HG02623 (cell line): ENCODE measurements around the gene SMDT1.

Source experiments
- ATAC-seq: cut with Tn5 transposase; IDR thresholded peaks from one replicate; pipeline ENCODE4 v1.9.1; 2021; ENCODE audit warnings: moderate library complexity; ENCODE audit not compliant: unreplicated experiment

The SMDT1 gene, protein sequence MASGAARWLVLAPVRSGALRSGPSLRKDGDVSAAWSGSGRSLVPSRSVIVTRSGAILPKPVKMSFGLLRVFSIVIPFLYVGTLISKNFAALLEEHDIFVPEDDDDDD

DNA sequence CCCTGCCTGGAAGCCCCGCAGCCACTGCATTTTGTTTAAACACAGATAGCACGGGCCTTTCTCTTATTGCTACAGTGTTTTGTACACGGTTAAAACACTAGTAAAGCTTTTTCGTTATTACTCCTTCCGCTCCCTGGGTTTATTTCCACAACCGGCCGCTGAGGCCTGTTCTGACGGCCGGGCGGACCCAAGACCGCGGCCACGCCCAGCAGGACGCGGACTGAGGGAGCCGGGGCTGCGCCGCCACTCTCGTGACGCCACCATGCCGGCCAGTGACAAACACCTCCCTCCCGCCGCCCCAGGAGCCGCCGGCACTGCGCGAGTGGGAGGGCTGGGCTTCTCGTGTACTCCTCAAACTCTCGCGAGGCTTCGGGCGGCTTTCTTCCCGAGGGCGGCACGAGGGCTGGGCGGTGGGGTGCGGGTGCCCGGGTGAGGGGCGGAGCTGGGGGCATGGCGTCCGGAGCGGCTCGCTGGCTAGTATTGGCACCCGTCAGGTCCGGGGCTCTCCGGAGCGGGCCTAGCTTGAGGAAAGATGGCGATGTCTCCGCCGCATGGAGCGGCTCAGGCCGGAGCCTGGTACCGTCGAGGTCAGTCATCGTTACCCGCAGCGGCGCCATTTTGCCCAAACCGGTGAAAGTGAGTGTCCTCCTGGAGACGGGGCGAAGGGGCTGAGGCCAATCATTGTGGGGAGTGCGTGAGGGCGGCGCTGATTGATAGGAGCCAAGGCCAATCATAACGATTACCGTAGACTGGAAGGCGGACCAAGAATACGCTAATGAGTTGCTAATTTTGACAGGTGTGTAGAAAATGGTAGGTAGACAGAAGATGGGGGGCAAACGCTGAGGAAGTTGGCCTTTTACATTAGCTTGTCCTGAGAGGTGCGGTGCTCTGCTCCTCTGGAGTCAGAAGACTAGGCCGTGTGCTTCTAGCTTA, at the start of gene SMDT1:
SMDT1 (plus strand) TSS at position 382 of the 933 bp plus-strand sequence; CDS start at position 451, 69 bp downstream.
- ATAC-seq = peak; percentile 81

DNA sequence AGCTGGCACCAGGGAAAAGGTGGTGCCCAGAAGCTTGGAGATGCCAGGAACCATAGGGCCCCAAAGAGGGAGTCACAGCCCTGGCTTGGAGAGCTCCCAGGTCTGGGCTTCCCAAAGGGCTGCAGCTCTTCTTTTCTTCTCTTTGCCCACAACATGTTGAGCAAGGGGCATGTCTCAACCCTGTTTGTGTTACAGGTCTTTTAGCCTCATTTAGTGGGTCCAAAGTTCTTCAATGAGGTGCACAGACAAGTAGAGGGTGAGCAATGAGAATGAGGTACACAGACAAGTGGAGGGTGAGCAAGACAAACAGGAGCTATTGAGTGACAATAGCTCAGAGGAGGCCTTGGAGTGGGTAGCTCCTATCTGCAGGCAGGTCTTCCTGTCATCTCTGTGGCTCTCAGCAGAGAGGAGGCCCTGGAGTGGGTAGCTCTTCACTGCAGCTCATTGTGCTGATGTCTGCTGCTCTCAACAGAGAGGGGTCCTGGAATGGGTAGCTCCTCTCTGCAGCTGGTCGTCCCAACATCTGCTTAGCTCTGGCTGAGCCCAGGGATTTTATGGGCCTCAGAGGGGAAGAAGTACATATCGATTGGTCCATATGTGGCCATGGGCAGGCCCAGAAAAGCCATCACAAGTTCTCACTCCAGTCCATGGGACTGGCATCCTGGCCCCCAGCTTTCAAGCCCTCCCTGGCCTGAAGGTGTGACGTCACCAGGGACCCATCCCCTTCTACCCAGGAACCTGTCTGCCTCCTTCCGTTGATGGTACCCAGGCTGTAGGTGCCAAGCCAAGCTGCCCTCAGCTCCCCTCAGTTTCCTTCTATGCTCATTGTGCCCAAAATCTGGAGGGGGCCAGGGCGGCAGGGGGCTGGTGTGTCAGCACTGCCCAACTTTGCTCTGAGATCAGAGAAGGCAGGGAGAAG, 46.0 kb upstream of the SMDT1 start:
- ATAC-seq = no peak

DNA sequence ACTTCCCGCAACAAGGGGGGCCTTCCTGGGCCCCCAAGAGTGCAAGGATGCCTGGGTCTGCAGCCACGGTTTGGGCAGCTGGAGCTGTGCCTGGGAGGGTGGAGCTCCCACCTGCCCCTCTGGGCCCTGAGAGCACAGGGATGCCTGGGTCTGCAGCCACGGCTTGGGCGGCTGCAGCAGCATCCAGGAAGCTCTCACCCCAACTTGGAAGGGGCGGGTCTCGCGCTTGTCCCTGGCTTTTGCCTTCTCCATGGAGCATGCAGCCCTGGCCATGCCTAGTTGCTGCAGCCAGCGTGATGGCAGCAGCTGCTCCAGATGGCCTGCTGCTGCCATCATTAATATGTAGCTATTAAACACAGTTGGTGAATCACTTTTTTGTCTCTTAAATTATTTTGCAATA, 44.2 kb upstream of the SMDT1 start:
- ATAC-seq = no peak

DNA sequence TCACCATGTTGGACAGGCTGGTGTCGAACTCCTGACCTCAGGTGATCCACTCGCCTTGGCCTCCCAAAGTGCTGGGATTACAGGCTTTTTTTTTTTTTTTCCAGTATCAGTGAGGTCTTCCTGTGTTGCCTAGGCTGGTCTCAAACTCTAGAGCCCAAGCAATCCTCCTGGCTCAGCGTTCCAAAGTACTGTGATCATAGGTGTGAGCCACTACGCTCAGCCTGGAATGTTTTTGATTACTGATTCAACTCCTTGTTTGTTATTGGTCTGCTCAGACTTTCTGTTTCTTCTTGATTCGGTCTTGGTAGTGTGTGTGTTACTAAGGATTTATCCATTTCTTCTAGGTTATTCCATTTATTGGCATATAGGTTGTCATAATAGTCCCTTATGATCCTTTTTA, 40.2 kb upstream of the SMDT1 start:
- ATAC-seq = no peak

DNA sequence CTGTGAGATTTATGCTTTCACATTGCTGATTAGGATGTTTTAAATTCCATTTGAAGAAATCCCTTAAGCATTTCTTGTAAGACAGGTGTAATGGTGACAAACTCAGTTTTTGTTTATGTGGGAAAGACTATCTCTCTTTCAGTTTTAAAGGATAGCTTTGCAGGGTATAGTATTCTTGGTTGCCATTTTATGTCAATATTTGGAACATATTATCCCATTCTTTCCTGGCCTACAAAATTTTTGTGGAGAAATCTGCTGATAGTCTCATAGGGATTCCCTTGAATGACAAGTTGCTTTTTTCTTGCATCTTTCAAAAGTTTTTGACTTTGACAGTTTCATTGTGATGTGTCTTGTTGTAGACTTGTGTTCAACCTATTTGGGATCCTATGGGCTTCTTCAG, 37.7 kb upstream of the SMDT1 start:
- no peak for ATAC-seq

DNA sequence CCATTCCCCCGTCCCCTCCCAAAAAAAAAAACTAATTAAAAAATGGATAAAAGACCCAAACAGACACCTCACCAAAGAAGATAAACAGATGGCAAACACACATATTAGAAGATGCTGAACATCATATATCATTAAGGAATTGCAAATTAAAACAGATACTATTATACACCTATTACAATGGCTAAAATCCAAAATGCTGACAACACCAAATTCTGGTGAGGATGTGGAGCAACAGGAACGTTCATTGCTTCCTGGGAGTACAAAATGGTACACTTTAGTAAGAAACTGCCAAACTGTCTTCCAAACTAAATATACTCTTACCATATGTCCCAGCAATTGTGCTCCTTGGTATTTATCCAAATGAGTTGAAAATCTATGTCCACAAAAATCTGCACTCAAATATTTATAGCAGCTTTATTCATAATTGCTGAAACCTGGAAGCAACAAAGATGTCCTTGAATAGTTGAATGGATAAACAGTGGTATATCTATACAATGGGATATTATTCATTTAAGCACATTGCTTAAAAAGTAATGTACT, 28.8 kb upstream of the SMDT1 start:
- no peak for ATAC-seq

DNA sequence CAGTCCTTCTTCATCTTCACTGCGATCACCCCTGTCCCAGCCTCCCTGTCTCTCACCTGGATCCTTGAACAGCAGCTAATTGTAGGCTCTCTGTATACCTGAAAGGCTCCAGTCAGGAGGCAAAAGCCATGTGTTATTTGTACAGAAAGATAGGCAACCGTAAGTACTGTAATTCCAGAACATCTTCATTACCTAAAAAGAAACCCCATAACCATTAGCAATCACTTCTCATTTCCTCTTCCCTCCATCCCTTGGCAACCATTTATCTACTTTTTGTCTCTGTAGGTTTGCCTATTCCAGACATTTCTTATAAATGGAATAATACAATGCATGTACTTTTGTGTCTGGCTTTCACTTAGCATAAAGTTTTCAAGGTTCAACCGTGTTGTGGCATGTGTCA, 26.7 kb upstream of the SMDT1 start:
- no peak for ATAC-seq

DNA sequence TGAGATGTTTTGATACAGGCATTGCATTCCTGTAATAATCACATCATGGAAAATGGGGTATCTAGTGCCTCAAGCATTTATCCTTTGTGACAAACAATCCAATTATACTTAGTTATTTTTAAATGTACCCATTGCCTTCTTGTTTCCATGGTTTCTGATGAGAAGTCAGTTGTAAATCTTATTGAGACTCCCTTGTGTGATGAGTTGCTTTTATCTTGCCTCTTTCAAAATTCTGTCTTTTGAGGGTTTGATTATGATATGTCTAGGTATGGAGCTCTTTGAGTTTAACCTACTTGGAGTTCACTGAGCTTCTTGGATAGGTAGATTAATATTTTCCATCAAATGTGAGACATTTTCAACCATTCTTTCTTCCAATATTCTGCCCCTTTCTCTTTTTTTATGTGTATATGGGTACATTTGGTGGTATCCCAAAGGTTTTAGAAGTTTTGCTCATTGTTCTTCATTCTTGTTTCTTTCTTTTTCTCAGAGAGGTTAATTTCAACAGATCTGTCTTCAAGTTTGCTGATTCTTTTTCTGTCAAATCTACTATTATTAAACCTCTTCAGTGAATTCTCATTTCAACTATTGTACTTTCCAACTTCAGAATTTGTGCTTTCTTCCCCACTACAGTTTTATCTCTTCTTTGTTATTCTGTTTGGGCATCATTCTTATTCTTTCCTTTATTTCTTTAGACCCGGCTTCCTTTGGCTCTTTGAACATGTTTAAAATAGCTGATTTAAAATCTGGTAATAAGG, 22.6 kb upstream of the SMDT1 start:
- ATAC-seq = no peak

DNA sequence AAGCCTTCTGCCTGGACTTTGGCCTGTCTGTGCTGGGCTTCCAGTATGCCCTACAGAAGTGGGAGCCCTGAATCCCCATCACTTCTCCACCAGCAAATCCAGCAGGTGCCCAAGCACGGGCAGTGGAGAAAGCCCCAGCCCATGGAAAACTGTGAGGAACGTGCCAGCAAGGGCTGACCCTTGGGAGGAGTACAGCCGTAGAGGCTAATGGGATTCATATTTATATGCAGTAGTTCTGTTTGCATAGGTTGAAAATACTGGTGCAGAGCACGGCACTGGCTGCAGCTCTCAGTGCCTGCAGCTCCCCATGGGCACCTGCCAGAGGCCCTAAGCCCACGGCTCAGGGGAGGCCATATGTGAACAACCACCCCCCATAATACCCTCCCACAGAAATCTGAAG, 19.0 kb upstream of the SMDT1 start:
- no peak for ATAC-seq

DNA sequence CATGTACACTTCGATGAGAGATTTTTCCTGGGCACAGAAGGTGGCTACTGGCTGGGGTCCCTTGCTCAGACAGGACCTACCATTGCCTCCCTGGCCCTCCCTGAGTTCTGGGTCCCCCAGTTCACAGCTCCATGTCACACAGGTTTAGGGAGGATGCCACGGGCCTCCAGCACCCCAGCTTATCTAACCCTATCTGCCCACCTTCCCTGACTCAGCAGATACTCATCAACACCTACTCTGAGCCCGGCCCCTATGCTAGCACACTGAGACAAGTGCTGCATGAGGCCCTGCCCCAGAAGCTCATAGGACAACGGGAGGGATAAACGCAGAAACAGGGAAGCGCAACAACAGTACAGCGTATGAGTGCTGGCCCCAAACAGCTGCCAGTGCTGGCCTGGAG, 18.5 kb upstream of the SMDT1 start:
- no peak for ATAC-seq

DNA sequence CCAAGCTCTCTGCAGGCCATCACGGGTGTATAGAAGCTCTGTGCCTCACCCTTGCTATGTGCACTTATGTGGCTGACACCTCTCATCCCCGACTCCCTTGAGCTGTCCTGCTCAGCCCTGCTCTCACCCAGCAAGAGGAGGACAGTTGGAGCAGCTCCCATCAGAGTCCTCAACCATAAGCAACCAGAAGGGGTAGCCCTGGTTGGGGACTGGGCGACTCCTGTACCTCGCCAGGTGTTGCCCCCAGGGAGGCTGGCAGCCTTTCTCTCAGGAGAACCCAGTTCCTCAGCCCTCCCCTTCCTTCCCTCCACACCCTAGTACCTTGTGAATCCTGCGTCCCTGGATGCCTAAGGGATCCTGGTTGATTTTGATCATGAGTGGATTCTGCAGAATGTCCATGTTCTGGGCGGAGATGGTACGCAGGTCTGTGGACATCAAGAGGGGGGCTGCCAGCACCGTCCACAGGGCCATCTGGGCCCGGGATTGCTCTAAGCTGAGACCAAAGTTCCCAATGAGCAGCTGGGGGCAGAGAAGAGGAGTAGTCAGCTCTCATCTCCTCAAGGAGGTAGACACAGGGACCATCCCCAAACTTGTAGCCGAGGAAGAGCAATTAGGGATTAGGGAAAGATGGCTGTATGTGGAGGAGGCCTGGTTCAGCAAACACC, 16.9 kb upstream of the SMDT1 start:
- no peak for ATAC-seq

DNA sequence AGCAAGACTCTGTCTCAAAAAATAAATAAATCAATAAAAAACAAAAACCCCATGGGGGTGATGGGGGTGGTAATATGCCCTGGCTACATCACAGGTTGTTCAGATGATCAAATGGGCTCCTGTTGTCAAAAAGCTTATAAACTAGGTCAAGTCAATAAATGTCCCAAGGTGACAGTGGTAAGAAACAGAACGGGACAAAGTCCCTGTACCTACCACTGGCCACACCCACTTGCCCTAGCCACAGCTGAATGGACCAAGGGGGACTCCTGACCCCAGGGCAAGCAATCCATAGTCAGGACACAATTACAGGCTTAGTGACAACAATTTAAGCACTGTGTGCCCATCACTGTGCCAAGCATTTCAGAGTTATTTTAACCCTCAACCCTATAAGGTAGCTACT, 14.9 kb upstream of the SMDT1 start:
- ATAC-seq = no peak

DNA sequence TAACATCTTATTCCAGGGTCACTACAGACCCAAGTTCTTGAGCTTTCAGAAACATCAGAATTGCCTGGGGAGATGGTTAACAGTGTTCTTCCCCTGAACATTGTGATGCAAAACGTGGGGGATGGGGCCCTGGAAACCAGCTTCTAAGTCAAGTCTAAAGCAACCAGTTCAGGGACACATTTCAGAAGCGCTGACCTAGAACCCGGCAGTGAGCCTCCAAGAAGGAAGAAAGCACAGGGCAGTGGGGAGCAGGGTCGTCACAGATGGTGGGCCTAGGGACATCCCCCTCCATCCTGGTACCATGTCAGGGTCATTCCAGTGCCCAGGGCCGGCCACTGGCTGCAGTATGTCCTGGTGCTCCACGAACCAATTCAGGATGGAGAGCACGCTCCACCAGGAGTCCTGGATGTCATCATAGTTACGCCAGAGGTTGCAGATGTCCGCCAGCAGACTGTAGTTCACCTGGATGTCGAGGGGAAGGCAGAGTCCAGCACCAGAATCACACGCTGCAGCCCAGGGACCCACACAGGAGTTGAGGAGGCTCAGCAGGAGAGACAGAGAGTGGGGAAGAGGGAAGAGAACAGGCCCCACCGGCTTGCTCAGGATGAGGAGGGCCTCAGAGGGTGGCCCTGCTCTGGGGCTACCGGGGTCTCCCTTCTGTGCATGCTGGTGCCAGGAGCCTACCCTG, 13.9 kb upstream of the SMDT1 start:
- ATAC-seq = no peak

DNA sequence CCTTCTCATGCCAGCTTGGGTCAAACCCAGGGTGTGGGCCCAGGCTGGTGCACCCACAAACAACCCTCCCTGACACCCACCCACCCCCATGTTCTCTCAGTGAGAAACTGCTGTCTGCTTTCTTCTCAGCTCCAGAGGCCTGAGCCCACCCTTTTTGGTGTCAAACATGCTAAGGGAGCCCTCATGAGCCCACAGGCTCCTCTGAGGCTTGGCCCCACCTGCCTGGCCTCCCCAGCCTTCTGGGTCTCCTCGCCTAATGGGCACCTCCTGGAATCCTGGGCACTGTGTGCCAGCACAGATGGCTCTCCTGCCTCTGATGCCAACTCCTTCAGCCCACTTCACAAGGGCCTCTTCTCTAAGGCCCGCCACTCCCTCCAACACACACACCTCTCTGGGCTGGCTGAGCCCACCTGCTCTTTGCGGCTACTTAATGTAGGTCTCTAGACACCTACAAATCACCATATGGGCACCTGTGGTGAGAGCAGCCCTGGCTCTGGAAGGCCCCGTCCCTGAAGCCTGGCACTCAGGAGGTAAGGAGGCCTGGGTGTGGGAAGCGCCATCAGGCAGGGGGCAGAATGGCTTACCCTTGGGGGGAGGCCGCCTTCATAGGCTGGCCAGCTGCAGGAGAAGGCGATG, 13.3 kb upstream of the SMDT1 start:
- no peak for ATAC-seq

DNA sequence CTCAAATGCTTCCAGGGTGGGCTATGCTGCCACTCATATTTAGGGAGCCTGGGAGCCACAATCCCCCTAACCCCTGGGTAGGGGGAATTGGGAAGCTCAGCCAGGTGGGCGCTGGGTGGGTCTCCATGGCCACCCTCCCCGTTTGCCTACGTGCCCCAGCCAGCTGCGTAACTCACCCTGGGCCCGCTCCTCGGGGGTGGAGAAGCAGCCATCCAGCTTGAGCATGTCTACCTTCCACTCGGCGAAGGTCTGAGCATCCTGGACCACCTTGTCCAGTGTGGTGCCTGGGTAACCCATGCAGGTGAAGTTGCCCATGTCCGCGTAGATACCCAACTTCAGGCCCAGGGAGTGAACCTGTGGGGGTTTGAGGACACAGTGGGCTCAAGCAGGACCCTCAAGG, 12.6 kb upstream of the SMDT1 start:
- ATAC-seq = no peak

DNA sequence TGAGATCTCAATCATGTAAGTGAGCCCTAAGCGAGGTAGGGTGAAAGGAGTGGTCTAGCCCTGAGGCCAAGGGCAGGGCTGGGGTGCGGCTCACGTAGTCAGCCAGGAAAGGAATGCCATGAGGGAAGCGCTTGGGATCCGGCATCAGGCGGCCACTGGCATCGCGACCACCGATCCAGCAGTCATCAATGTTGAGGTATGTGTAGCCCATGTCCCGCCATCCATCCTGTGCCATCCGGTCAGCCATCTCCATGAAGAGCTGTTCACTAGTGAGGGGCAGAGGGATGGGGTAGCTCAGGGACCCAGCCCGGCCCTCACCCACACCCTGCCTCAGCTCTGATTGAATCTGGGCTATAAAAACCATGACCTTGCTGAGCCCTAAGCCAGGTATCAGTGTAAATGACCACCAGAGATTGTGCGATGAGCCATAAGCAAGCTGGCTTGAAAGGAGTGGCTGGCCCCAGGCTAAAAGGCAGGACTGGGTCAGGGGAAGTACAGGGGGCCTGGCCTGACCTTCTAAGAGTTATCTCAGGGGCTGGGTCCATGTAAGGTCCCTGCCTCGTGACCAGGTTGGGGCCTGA, 11.7 kb upstream of the SMDT1 start:
- ATAC-seq = no peak

DNA sequence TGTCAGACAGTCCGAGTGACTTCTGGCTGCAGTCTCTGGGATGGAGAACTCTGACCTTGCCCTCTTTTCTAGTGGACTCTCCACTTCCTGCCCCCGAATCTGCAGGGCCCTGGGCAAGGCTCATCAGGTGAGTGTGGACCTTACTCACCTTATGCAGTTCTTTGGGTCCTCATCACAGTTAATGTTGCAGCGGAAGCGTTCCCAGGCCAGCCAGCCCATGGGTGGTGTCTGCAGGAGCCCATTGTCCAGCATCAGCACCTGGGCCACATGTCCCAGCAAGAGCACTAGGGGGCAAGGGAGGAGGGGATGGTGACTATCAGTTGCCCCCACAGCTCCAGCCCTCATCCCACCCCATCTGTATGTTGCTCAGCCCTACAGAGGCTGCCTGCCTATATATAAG, 11.2 kb upstream of the SMDT1 start:
- ATAC-seq = no peak

DNA sequence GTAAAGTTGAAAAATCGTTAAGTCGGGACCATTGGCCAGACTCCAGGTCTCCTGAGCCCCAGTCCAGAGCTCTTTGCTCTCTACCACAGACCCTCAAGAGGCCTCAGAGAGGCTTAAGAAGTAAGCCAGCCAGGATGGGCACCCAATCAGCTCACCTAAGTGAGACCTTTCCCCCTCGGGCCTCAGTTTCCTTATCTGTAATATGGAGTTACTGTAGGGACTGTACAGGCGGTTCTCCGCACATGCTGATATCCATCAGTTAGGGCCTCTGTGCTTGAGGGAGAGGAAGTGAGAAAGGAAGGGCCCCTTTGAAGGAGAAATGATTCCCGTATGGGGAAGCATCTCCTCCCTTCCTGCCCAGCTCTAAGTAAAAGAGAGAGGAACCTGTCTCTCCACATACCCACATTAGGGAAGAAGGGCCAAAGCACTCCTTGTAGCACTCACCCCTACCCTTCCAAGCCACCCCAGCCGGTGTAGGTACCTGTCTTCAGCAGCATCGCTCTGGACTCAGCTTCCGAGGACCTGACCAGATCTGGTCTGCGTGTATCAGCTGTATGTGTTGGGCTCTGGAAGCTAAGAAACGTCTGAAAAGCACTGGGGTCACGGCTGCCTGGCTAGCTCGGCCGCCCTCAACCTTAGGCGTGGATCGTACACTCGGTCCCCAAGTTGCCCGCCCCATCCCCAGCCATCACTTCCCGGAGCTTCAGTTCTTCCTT, 9.5 kb upstream of the SMDT1 start:
- no peak for ATAC-seq
